Measurements from ENCODE around the gene VSX1. TPM values are rescaled to one million over a fixed set of nuclear protein-coding genes. Genes with fewer than 3 reads are reported as not detected.

Gene VSX1
- total RNA-seq, 2 donors from 2014 or later = not detected

- Histone ChIP-seq H3K4me1 (ENCODE audit: control insufficient read depth, insufficient read depth, low read length) (no peaks in the 10 kb centered on the region), H3K27me3 (ENCODE audit: control insufficient read depth, insufficient read depth, low read length, poor library complexity, severe bottlenecking) (no peaks in the 10 kb centered on the region), H3K27ac (ENCODE audit: low read depth, low read length) (no peak overlapping the region), H3K9ac (ENCODE audit: extremely low read depth, low read length, poor library complexity, severe bottlenecking) (no peak overlapping the region), H3K9me3 (ENCODE audit: control insufficient read depth, low read length) (no peaks in the 10 kb centered on the region), H3K4me3 (ENCODE audit: low read length) (no peak overlapping the region), H3K36me3 (ENCODE audit: control insufficient read depth, insufficient read depth, low read length) (no peaks in the 10 kb centered on the region)
- no peak overlapping the region for H3K27ac Mint-ChIP-seq
- 91 to 96% methylated on average over 4 to 6 of the region's 6 CpGs for WGBS, 2 experiments (ENCODE audit: insufficient coverage in 1 of 2, insufficient read length in 1 of 2)
- no peak overlapping the region for H3K4me3 Mint-ChIP-seq
- no peaks in the 10 kb centered on the region for H3K9me3 Mint-ChIP-seq
- H3K36me3 Mint-ChIP-seq (ENCODE audit: low read depth) = no peaks in the 10 kb centered on the region
- TF ChIP-seq CTCF (conservative IDR thresholded peaks at IDR 0.05) = no peak
- no peak for DNase-seq
- H3K27me3 Mint-ChIP-seq (ENCODE audit: insufficient read depth) = peaks cover 3% of the 10 kb centered on the region
- no peaks in the 10 kb centered on the region for H3K4me1 Mint-ChIP-seq
These were observed 43.3 kb downstream of the VSX1 start for GRCh38 chr20:25038591-25039015.

GRCh38 chr20:25038103-25038410 lies 43.9 kb downstream of the VSX1 start:
- Mint-ChIP-seq H3K4me1 (no peaks in the 10 kb centered on the region), H3K9me3 (no peaks in the 10 kb centered on the region), H3K27me3 (ENCODE audit: insufficient read depth) (peaks cover 3% of the 10 kb centered on the region), H3K27ac (no peak overlapping the region), H3K36me3 (ENCODE audit: low read depth) (no peaks in the 10 kb centered on the region), H3K4me3 (no peak overlapping the region)
- no peaks in the 10 kb centered on the region for H3K9me3 ChIP-seq (ENCODE audit: control insufficient read depth, low read length)
- TF ChIP-seq CTCF (conservative IDR thresholded peaks at IDR 0.05) = no peak
- no peak for DNase-seq
- no peak overlapping the region for H3K9ac ChIP-seq (ENCODE audit: extremely low read depth, low read length, poor library complexity, severe bottlenecking)
- H3K36me3 ChIP-seq (ENCODE audit: control insufficient read depth, insufficient read depth, low read length) = no peaks in the 10 kb centered on the region
- H3K27ac ChIP-seq (ENCODE audit: low read depth, low read length) = no peak overlapping the region
- H3K4me1 ChIP-seq (ENCODE audit: control insufficient read depth, insufficient read depth, low read length) = no peaks in the 10 kb centered on the region
- no peaks in the 10 kb centered on the region for H3K27me3 ChIP-seq (ENCODE audit: control insufficient read depth, insufficient read depth, low read length, poor library complexity, severe bottlenecking)
- 88 to 92% methylated on average over 1 to 3 of the region's 3 CpGs for WGBS, 2 experiments (ENCODE audit: insufficient coverage in 1 of 2, insufficient read length in 1 of 2)
- H3K4me3 ChIP-seq (ENCODE audit: low read length) = no peak overlapping the region

GRCh38 chr20:25037288-25038102 lies 44.4 kb downstream of the VSX1 start:
- Mint-ChIP-seq H3K36me3 (ENCODE audit: low read depth) (no peaks in the 10 kb centered on the region), H3K4me1 (no peaks in the 10 kb centered on the region), H3K9me3 (no peaks in the 10 kb centered on the region), H3K27ac (peak overlapping the region; percentile 20), H3K27me3 (ENCODE audit: insufficient read depth) (peaks cover 3% of the 10 kb centered on the region), H3K4me3 (no peak overlapping the region)
- no peak for TF ChIP-seq CTCF (conservative IDR thresholded peaks at IDR 0.05)
- Histone ChIP-seq H3K9ac (ENCODE audit: extremely low read depth, low read length, poor library complexity, severe bottlenecking) (no peak overlapping the region), H3K36me3 (ENCODE audit: control insufficient read depth, insufficient read depth, low read length) (no peaks in the 10 kb centered on the region), H3K4me3 (ENCODE audit: low read length) (no peak overlapping the region), H3K9me3 (ENCODE audit: control insufficient read depth, low read length) (no peaks in the 10 kb centered on the region), H3K4me1 (ENCODE audit: control insufficient read depth, insufficient read depth, low read length) (no peaks in the 10 kb centered on the region), H3K27ac (ENCODE audit: low read depth, low read length) (no peak overlapping the region), H3K27me3 (ENCODE audit: control insufficient read depth, insufficient read depth, low read length, poor library complexity, severe bottlenecking) (no peaks in the 10 kb centered on the region)
- 90 to 96% methylated on average over 5 to 15 of the region's 15 CpGs for WGBS, 2 experiments (ENCODE audit: insufficient coverage in 1 of 2, insufficient read length in 1 of 2)
- DNase-seq = no peak

All from endodermal cell (in vitro differentiated cells).